ENCODE results near the gene ATG4B.
"Not testable (repeated sequence)": the region's sequence is repeated elsewhere in the genome, so short reads cannot be mapped to it uniquely, and the experiment has no call there.

The ATG4B gene

GRCh38 chr2:241640165-241640795, 2.8 kb downstream of the ATG4B start:
- no peak for DNase-seq

GRCh38 chr2:241641631-241642030, 4.1 kb downstream of the ATG4B start:
- no peak for DNase-seq

GRCh38 chr2:241645056-241645914, 7.8 kb downstream of the ATG4B start:
- no peak for DNase-seq

- DNase-seq: no peak
These were observed 8.6 kb downstream of the ATG4B start for GRCh38 chr2:241645915-241646645.

- DNase-seq: no peak
These were observed 11.0 kb downstream of the ATG4B start for GRCh38 chr2:241648453-241648852.

- no peak for DNase-seq
These were observed 11.9 kb downstream of the ATG4B start for GRCh38 chr2:241649404-241649803.

GRCh38 chr2:241649927-241650326, 12.4 kb downstream of the ATG4B start:
- DNase-seq: no peak

GRCh38 chr2:241652142-241652541, 14.6 kb downstream of the ATG4B start:
- DNase-seq: no peak

- no peak for DNase-seq
These were observed 15.2 kb downstream of the ATG4B start for GRCh38 chr2:241652722-241653121.

- DNase-seq: no peak
These were observed 15.8 kb downstream of the ATG4B start for GRCh38 chr2:241653210-241653750.

- no peak for DNase-seq
These were observed 17.1 kb downstream of the ATG4B start for GRCh38 chr2:241654551-241654950.

GRCh38 chr2:241655516-241656189, 18.2 kb downstream of the ATG4B start:
- no peak for DNase-seq

GRCh38 chr2:241656190-241656741, 18.8 kb downstream of the ATG4B start:
- no peak for DNase-seq

- DNase-seq: no peak
These were observed 20.3 kb downstream of the ATG4B start for GRCh38 chr2:241657786-241658254.

GRCh38 chr2:241658296-241658695, 20.8 kb downstream of the ATG4B start:
- no peak for DNase-seq

- peak; percentile 32 to 50 for DNase-seq
These were observed 21.8 kb downstream of the ATG4B start for GRCh38 chr2:241659150-241659739.

GRCh38 chr2:241660593-241661213, 23.2 kb downstream of the ATG4B start:
- no peak for DNase-seq

GRCh38 chr2:241662731-241663130, 25.2 kb downstream of the ATG4B start:
- not testable (repeated sequence) for DNase-seq

GRCh38 chr2:241665731-241666440, 28.4 kb downstream of the ATG4B start:
- no peak for DNase-seq

GRCh38 chr2:241666627-241667400, 29.3 kb downstream of the ATG4B start:
- no peak for DNase-seq

Measured in activated CD4-positive, alpha-beta T cell treated with anti-CD3 and anti-CD28 coated beads, Interleukin-2, amount 50 U/mL, for 48 hours (primary cell).